ENCODE results near the gene NEK7. TPM values are rescaled to one million over a fixed set of nuclear protein-coding genes. Genes with fewer than 3 reads are reported as not detected.

NEK7 gene
- polyA plus RNA-seq, 5 donors: 53.9 to 93.2 (median 72.8) TPM

DNA sequence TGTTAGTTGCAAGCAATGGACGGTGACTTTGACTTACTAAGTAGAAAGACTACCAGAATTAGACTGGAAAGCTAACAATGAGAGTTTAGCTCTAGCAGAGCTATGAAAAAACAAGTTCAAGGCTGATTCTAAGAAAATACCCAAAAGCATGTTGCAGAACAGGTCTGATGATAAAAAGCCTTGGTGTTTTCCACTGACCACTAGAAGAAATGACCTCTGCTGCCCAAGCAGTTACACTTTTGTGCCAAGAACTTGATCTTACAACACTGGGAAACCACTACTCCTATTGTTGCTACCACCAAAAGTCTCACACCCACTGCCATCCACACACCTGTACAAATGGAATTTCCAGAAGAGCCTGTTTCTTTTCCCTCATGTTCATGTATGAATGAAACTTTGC is 21.4 kb upstream of the NEK7 start:
- no peak for DNase-seq

DNA sequence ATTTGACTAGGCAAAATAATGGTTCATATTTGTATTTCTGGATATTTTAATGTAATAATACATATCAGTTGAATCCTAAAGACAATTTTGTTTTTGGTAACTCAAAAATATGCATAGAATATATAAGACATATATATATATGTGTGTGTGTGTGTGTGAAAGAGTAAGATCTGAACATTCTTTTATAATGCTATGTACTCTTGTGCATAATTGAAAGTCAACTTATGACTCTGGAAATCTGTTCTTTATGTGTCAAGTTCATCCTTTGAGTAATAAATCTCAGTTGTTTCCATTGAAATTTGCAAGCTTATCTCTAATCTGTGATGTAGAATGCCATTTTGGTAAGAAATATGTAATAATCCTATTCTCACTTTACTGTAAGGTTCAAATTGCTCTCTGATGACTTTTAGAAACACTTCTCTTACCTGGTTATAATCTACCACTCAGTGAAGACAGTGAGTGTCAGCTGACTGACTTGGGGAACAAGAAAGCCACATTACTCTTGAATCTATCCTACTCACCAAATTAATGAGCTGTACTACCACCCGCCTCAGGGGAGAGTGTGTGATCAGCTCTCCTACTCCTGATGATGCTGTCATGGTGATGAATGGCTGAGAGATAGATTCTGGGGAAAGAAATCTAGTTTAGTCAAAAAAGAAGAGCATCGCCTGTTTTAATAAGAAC is 15.0 kb upstream of the NEK7 start:
- DNase-seq: no peak

DNA sequence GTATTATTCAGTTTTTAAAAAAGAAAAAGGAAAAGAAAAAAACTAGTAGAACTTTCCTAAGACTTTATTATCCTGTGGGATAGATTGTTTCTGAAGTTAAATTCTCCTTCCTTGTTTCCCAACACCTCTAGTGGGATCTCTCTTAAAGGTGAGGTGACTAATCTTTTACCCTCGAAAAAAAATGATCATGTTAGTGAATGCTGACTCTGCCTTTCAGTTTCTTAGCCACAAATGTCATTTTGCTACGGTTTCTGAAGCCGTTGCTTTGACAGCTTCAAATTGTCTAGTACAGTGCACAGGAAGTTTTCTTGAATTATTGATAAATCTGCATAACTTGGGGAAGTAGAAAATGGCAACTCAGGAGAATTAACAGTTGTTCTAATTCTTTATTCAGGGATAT is 13.0 kb upstream of the NEK7 start:
- no peak for DNase-seq

DNA sequence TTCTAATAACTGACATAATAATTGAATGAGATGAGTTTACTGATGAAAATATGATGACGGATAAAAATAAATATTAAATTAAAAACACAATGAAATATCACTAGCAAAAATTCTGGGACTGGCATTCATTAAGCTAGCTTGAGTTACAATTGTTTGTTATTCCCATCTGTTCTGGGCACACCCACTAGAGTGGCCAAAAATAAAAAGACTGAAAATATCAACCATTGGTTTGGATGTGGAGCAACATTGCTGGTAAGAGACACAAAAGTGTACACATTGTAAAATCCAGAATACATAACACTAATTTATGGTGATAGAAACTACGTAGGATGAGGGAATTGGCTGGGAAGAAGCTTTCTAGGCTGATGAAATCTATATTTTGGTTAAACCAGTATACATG is 9.6 kb upstream of the NEK7 start:
- no peak for DNase-seq

DNA sequence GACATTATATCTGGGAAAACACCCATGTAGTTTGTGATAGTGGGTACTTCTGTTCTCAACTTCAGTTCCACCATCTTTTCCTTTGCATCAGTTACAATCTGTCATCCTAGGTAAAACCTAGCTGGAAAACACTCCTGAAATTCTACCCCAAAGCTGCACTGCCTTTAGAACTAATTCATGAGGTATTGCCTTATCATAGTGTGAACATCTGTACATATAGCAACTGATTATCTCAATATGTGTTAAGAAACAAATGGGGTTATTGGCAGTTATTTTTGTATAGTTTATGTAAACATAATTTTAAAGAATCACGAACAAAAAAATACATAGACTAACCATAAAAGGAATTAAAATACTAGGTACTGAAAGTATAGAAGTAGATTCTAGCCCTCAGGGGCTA is 6.4 kb upstream of the NEK7 start:
- no peak for DNase-seq

- DNase-seq: no peak
Observed at GRCh38 chr1:198151688-198152087, 5.1 kb upstream of the NEK7 start.

GRCh38 chr1:198153103-198153502 is 3.7 kb upstream of the NEK7 start:
- no peak for DNase-seq

DNA sequence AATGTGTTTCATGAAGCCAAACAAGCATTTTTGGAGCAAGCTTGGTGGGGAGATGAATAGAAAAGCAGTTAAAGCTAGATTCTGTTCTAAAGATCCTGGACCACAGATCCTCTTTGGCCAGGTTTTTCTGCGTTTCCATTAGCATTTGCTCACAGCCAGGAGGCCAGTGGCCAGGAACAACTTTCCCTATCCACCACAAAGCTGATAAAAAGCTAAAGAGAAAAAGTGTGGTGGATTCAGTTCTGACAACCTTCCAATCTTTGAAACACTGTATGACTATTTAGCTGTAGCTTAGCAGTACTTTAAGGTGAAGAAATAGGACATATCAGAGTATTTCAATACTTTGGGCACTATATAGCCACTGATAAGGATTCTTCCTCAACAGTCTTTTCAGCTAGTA is 3.0 kb upstream of the NEK7 start:
- no peak for DNase-seq

- DNase-seq: no peak
Observed at GRCh38 chr1:198155253-198155652, 1.5 kb upstream of the NEK7 start.

DNA sequence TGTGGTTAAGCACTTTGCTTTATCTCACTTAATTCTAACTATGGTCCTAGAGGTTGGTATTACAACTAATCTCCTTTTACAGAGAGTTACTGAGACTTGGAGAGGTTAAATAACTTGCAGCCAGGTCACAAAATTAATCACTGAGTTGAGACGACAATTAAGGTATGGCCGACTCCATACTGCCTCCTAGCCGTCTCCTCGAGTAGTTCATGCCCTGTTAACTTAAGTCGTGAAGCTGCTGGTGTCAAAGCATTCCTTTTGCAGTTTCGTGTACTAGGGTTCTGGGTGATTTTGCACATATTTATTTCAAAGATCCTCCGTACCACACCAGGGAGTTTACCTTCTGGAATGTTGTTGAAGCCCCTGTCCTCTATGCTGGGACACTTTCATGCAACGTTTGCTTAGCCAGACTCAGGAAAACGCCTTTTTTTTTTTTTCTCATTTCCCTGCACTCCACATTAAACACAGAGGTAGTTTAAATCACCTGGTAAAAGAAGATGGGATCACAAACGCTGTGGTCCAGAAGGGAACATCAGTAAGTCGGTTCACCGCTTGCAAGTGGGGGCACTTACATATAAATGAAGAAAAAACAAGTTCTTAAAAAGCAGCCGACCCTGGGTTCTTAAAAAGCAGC is 570 bp upstream of the NEK7 start:
- peak in 1 of 2 donors; percentile 61 for DNase-seq

DNA sequence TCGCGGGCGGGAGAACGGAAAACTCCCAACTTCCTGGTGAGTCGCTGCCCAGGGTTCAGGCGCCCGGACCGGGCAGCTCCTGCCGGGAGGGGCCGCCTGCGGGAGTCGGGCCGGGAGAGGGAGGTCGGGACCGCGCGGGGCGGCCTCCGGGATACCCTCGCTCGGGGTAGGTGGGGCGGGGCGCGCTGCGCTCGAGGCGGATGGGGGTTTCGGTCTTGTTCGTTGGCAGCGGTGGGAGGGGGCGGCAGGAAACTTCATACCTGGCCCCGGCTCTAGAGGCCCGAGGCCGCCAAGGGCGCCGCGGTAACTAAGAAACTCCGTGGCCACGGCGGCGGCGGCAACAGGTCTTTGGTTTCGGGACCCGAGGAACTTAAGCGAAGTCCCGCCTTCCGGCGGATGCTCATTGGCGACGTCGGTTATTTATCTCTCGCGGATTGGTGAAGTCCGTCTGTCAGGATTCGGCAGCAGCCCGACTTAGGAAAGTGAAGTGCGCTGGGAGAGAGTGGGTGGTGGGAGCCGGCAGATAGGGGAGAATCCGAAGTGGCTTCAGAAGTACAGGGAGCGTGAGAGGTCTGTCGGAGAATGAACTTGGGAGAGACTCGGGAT is 546 bp downstream of the NEK7 start:
- DNase-seq: peak; percentile 91 to 93

DNA sequence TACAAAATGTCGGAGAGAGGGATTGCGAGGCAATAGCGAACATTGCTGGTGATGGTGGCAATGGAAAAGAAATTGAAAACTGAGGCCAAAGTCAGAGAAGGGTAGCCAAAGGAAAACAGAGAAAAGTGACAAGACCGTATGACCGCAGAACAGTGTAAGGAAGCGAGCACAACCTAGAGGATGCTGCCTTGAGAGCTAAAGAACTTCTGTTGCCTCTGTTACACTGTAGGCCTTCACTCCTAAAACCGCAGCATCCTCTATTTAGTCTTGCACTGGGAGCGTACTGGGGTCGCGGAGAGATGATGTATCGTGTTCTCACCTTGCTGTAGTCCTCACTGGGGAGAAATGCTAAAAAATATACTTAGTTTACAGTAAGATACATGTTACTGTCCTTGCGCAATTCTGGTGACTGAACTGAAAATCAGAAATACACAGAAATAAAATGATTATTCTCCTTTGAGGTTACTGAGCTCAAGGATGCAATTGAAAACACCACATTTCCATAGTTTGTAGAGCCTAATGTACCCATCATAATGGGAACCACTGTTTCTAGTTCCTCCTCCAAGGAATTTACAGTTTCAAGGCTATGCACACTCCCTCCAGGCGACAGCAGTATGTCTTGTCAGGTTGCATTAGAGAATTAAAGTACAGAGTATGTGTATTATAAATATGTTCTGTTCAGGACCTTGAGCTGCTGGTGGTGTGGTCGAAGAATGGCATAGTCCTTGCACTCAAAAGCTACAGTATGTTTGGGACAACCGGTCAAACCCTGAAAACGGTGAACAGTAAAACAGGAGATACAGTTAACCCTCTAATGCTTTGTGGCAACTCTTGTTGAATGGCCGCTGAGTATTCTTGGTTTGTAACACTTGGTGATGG is 1.3 kb downstream of the NEK7 start:
- no peak for DNase-seq

DNA sequence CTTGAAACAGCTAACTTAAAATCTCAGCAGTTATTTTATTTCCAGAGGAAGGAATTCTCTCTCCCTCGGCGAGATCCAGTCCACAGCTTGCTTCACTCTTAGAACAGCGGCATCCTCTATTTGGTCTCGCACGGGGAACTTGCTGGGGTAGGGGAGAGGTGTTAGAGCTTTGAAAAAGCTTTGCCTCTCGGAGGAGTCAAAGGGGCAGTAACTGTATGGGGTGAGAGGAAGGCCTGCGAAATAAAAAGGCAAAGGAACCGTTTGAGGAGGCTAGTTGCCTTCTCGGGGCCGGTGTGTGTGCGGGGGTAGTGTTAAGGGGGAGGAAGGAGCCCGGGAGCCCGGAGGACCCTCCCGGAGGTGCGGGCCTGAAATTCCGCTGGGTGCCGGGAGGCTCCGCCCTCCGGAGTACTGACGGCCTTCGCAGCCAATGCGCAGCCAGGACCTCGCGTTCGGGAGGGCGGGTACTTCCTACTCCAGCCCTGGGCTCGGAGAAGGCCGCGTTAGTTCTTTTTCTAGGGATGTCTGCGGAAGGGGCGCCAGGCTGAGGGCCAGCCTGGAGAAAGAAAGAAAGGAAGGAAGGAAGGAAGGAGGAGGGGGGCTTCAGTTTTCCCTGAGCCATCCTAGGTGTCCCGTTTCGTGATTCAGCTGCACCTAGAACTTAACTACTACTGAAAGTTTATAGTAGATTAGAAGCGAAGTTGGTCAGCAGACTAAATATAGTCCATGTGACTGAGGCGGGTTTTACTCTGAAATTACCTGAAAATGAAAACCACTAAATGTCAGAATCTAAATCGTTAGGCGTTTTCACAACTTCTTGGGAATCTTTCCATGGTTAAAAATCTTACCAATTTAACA is 2.2 kb downstream of the NEK7 start:
- peak; percentile 91 to 93 for DNase-seq

GRCh38 chr1:198160222-198160621 is 3.4 kb downstream of the NEK7 start:
- no peak for DNase-seq

DNA sequence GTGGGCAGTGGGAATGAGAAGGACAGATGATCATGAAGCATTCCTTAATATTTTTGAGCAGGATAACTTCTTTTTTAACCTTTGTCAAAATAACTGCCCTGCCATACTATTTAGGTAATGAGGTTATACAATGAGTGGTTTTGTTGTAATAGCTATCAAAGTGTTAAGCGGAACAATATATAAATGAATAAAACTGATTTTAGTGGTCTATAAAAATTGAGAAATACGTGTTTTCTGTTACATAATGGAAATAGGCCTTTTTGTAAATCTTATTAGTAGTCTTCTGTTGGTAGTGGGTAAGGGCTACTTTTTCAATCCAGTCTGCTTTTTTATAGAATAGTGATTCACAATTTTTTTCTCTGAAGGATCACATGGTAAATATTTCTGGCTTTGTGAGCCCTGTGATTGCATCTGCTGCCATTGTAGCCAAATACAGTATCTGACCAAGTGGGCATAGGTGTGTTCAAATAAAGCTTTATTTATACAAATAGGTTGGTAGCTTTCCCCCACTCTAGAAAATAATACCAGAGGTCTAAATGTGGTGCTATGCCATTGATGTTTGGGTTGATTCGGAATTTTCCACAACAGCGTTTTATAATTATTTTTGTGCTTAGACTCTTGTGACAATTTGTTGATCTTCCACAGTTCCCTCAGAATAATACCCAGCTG is 4.3 kb downstream of the NEK7 start:
- no peak for DNase-seq

- no peak for DNase-seq
Observed at GRCh38 chr1:198161718-198162090, 4.9 kb downstream of the NEK7 start.

DNA sequence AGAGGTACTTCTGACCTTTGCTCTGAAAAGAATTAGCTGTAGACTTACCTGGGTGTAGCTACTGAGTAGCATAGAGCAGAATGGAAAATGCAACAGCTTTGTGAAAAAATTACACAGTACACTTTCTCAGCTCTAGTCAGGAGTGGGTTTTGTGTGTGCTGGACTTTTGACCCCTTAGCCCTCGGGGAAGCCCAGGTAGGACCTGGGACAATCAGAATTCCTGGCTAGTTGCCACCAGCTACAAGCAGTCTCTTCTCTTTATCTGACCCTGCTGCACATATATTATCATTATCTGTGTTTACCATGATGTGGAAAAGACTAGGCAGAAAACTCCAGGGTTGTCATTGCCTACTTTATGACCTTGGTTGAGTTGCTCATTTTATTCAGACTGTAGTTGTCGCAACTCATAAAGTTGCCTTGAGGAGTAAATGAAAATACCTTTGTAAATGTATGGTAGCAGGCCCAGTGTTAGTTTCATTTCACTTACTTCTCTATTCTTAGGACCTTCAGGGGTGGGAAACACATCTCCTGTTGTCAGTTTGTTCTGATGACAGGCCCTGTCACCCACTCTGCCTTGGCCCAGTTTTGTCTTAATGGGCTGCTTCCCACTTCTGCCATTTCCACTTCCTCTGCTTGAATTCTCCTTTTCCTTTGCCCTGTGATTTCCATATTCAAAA is 5.4 kb downstream of the NEK7 start:
- DNase-seq: no peak

DNA sequence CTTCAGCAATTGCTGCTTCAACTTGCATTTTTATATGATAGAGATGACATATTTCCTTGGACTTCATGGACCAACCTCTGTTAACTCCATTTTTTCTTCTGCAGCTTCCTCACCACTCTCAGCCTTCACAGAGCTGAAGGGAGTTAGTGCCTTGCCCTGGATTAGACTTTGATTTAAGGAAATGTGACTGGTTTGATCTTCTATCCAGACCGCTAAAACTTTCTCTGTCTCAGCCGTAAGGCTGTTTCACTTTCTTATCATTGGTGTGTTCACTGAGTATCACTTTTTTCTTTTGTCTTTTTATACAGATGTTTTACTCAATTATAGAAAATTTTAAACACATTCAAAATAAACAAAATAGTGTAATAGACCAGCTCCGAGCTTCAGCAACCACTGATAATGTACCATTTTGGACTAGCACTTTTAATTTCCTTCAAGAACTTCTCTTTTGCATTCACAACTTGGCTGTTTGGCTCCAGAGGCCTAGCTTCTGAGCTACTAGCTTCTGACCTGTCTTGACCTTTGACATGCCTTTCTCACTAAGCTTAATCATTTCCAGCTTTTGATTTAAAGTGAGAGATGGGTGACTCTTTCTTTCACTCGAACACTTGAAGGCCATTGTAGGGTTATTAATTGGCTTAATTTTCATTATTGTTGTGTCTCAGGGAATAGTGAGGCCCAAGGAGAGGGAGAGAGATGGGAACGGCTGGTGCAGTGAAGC is 9.3 kb downstream of the NEK7 start:
- DNase-seq: no peak

DNA sequence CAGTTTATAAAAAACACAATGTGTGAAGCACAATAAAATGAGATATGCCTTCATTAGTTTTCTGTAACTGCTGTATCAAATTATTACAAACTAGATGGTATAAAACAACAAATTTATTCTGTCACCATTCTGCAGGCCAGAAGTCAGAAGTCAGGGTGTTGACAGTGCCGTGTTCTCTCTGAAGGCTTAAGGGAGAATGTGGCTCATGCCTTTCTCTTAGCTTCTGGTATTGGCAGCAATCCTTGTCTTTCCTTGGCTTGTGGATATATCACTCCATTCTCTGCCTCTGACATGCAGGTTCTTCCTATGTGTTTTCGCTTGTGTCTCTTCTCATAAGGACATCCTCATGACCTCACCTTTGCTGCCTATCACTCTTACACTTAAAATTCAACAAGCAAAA is 10.1 kb downstream of the NEK7 start:
- DNase-seq: no peak

Data from right lung (tissue), 5 donors.